ENCODE data around the gene TBL1XR1.
"Not testable (repeated sequence)": the region's sequence is repeated elsewhere in the genome, so short reads cannot be mapped to it uniquely, and the experiment has no call there.

TBL1XR1 gene

DNA sequence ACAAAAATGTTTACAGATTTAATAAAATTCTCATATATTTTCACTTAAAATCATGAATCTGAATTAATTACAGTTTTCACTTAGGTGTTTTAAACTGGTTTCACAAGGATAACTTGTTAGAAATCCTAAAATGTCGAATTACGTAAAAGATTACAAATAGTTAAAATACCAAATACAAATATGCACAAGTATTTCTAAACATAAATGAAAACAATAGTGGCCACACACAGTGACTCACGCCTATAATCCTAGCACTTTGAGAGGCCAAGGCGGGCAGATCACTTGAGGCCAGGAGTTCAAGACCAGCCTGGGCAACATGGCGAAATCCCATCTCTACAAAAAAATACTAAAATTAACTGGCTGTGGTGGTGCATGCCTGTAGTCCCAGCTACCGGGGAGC, 10.9 kb upstream of the TBL1XR1 start:
- no peak for DNase-seq (ENCODE audit: low read depth)

- no peak for DNase-seq (ENCODE audit: low read depth)
These were observed 9.7 kb upstream of the TBL1XR1 start for GRCh38 chr3:177206936-177207335.

GRCh38 chr3:177203689-177204395, 6.6 kb upstream of the TBL1XR1 start:
- DNase-seq (ENCODE audit: low read depth) = no peak

DNA sequence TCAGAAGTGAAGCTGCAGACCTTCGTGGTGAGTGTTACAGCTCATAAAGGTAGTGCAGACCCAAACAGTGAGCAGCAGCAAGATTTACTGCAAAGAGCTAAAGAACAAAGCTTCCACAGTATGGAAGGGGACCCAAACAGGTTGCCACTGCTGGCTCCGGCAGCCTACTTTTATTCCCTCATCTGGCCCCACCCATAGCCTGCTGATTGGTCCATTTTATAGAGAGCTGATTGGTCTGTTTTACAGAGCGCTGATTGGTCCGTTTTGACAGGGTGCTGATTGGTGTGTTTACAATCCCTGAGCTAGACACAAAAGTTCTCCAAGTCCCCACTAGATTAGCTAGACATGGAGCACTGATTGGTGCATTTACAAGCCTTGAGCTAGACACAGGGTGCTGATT, 5.7 kb upstream of the TBL1XR1 start:
- not testable (repeated sequence) for DNase-seq (ENCODE audit: low read depth)

- DNase-seq (ENCODE audit: low read depth) = no peak
These were observed 4.6 kb upstream of the TBL1XR1 start for GRCh38 chr3:177201700-177202397.

GRCh38 chr3:177199206-177199760, 2.0 kb upstream of the TBL1XR1 start:
- no peak for DNase-seq (ENCODE audit: low read depth)

DNA sequence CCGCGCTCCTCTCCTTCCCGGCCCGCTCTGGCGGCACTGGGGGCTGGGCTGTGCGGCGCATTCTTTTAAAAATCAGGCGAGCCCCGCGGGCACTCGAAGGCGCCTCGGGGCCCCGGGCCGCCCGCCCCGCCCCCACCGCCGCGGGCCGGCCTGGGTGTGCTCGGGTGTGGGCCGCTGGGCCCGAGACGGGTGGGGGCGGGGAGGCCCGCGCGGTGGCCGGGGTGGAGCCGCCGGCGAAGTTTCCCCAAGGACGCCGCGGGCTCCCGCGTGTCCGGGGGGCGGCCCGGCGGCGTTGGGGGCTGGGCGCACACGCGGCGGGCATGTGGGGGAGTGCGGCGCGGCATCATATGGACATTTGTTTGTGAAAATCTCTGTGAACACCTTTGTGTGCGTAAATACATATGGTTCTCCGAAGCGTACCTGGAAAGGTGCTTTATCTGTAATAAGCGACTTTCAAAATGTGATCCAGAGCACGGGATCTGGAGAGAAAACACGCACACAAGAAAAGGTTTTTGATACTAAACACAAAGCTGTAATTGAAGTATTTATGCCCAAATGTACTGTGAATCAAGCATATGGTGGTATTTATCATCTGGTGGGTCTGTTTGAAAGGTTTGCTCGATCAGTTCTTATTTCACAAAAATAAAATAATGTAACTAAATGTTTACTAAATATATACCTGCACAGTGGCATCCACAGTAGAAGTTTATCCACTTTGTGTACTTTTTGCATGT, 612 bp upstream of the TBL1XR1 start:
- DNase-seq (ENCODE audit: low read depth) = no peak

DNA sequence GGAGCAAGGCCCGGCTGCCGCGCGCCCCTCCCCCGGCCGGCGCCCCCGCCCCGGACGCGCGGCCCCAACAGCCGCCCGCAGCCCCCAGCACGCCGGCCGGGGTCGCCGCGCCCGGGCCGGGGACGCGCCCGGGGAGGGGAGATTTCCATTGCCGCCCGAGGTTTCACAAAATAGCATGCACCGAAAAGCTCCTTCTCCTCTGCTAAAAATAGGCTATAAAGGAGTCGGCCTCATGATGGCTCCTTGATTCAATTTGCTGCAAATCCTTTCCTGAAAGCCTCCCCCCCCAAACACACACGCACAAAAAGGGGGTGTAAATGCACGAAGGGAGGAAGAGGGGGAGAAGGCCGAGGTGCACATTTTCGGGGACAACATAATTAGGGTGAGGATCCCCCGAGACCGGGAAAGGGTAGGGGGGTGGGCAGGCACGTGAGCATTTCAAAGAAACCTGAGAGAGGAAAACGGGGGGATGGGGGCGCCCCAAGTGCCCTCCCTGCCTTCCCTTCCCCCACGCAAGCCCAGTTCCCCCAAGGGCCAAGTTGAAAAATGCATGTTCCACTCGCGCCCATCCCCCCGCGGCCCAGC, 734 bp downstream of the TBL1XR1 start:
- no peak for DNase-seq (ENCODE audit: low read depth)

DNA sequence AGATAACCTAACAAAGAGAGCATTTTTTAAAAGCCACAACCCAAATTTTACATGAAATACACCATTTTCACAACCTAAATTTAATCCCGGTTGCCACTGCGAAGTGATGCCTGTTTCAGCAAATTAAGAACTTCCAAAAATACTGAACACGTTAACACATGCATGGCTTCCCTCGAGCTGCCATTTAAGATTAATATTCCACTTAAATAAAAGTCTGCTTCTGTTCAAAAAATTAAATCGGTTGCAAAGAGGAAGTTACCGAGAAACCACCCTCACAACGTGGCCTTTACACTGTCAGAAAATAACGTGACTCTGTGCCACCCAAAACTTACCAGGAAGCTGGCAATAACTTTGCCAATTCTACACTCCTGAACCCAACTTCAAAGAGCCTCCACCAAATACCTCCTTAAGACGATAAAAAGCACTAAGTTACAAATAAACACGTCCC, 1.2 kb downstream of the TBL1XR1 start:
- DNase-seq (ENCODE audit: low read depth) = no peak

DNA sequence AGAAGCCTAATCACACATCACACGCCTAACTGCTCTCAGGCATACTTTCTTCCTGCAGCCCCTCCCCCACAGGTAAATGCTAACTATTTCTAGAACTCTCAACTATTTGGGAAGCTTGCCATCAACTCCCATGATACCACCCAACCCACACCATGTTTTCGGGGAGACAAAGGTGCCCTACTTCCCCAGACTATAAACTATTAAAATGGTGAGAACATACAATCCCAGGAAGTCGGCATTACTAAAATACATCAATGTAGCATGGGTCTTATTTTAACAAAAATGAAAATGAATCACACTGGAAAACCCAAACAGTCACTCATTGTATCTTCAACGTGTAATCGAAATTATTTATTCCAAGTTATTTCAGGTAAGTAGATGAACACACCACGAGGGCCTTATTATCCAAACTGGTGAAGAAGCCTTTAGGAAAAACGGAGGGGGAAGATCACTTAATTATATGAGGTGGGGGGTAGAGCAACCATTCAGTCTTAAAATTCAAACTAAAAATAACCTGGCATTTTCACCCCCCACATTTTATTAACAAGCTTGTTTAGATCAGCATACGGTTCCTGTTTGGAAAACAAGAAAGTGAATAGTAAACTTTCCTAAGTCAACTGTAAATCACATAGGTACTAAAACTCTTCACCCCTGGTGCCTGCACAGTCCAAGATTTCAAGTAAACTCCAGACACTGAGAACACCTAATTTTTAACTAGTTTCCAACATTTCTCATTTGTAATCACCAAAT, 1.9 kb downstream of the TBL1XR1 start:
- no peak for DNase-seq (ENCODE audit: low read depth)

DNA sequence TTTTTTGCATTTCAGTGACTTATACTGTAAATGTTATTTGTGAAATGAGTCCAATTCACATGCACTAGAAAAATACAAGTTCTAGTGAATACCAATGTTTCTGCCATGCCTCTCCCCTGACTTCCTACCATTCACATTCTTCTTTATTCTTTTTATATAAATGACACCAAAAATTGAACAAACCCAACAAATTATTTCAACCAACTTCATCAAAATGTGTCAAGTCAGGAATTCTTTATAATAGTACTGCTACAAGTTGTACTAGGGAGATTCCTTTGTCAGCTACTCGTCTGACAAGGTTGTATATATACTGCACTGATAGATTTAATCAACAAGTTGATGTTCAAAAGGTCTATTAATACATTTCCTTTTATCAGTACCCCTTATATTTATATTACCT, 3.0 kb downstream of the TBL1XR1 start:
- DNase-seq (ENCODE audit: low read depth) = no peak

DNA sequence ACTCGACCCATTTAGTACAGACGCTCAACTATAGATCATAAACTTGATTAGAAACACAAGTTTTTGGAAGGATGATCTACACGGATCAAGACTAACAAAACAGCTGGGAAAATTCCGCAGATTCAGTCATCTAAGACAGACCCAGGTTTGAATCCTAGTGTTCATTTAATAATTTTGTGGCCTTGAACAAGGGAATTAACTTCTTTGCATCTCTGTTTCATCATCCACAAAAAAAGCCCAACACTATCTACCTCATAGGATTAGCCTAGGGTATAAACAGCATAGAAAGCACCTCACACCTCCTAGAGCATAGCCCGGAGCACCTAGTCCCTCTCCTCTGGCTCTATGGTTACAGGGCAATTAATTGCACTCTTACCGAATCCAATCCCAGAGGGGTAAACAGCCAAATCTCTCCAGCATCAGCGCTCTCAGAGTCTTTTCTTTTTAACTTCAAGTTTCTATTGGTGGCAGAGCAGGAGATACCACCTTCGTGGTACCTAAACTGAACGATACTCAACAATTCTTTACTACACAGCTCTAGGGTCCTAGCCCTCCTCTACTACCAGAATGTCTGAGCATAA, 3.5 kb downstream of the TBL1XR1 start:
- DNase-seq (ENCODE audit: low read depth) = no peak

DNA sequence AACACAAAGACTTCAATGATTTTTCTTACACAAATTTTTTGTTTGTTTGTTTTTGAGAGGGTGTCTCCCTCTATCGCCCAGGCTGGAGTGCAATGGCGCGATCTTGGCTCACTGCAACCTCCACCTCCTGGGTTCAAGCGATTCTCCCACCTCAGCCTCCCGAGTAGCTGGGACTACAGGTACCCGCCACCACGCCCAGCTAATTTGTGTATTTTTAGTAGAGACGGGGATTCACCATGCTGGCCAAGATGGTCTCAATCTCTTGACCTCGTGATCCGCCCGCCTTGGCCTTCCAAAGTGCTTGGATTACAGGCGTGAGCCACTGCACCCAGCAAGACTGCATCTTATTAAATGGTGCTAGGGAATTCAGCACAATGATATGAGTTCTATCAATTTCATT, 4.0 kb downstream of the TBL1XR1 start:
- not testable (repeated sequence) for DNase-seq (ENCODE audit: low read depth)

DNA sequence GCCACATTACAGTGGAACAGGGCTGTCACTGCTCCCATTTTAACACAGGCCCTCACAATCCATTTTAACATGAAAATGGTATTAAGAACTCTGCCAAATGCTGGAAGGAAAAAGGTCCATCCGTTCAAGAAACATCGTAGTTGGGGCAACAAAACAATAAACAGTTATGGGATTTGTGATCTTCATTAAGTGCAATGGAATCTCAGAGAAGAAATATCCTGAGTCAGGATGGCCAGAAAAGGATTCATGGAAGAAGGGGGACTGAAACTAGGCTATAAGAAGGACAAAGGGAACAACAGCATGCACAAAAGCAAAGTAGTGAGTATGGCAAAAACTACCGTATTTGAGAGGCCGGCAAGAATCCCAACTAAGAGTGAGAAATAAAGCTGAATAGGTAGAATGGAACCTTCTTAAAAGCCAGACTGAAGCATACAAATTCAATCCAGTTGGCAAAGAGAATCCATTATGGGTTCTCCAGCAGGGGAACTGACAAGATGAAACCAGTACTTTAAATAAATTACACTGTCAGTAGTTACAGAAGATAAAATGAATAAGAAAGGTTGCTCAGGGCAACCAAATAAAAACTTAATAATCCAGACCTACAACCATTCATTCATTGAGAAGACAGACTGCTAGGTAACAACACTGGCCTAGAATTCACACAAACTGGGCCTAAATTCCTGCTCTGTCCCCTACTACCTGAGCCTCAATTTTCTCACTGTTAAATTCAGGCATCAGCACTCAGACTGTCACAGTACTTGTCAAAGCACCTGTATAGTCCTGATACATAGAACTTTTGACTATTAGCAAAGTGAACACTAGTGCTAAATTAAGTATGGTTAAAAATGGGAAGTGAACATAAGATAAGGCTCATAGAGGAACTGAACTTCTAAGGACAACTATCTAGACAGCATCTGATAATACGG, 6.3 kb downstream of the TBL1XR1 start:
- DNase-seq (ENCODE audit: low read depth) = no peak

DNA sequence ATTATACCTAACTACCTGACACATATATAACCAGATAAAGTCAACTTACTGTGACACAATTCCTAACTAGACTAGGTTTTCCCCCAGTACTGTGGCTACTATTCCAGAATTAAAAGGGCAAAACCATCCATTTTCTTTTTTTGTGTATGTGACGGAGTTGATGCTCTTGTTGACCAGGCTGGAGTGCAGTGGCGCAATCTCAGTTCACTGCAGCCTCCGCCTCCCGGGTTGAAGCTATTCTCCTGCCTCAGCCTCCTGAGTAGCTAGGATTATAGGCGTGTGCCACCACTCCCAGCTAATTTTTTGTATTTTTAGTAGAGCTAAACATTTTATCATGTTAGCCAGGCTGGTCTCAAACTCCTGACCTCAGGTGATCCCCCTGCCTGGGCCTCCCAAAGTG, 7.1 kb downstream of the TBL1XR1 start:
- DNase-seq (ENCODE audit: low read depth) = not testable (repeated sequence)

GRCh38 chr3:177188325-177188724, 9.0 kb downstream of the TBL1XR1 start:
- DNase-seq (ENCODE audit: low read depth) = not testable (repeated sequence)

DNA sequence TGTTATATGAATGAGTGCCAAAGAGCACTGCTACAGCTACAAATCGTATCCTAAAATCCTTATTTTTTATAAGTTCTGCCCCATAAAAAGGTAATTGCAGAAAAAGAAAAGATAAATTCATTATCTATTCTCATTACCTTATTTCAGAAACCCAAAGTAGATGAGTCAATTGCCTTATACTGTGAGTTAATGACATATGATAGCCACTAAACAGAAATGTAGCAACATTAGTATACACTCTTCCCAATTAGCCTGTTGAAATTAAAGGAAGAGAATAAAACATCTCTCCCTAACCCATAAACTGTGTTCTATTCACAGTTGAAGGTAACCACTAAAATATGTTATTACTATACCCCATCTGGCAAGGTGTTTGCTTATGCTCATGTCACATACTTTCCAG, 11.0 kb downstream of the TBL1XR1 start:
- no peak for DNase-seq (ENCODE audit: low read depth)

DNA sequence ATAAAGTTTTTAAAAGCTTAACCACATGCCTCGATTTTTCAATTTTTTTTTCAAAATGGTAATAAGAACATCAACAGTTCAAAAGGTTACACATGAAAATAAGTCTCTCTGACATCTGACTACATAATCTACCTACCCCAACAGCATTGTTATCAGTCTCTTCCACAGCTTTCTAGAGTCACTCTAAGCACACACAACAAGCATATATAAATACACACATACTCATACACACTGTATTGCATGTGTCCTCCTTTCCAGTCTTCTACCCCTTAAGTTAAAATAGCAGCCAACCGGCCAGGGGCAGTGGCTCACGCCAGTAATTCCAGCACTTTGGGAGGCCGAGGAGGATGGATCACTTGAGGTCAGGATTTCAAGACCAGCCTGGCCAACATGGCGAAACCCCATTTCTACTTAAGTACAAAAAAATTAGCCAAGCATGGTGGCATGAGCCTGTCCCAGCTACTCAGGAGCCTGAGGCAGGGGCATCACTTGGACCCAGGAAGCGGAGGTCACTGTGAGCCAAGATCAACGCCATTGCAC, 12.2 kb downstream of the TBL1XR1 start:
- DNase-seq (ENCODE audit: low read depth) = no peak

DNA sequence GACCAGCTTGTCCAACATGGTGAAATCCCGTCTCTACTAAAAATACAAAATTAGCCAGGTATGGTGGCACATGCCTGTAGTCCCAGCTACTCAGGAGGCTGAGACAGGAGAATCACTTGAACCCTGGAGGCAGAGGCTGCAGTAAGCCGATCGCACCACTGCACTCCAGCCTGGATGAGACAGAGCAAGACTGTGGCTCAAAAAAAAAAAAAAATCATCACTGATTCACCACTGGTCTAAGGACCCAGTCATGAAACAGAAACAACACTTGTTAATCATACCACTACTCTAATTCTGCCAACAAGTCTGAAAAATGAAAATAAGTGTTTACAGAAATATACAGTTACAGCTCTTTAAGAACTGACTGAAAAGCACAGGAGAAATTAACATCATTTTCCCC, 12.7 kb downstream of the TBL1XR1 start:
- not testable (repeated sequence) for DNase-seq (ENCODE audit: low read depth)

DNA sequence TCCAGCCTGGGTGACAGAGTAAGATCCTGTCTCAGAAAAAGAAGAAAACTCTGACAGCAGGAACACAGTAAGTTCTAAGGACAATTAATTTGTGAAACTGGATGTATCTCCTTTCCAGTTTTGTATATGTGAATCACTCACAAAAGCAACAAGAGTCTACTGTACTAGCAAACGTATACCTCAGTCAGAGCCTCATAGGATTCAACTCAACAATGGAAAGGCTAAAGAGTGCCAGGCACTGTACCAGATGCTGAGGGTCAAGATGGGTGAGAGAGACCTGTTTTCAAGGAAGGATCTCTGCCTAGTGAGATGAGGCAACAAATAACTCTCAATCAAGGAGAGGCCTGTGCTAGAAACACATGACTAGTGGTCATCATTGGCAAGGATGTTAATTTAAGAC, 14.9 kb downstream of the TBL1XR1 start:
- DNase-seq (ENCODE audit: low read depth) = no peak
